D721Med (cell line): ENCODE results near the gene RAPGEF1.

Experiments
- DNase-seq: peaks from one replicate; pipeline ENCODE4 v3.0.0; 2011; ENCODE audit warnings: low spot score; ENCODE audit not compliant: insufficient read length
- FAIRE-seq: peaks from 2 replicates; lab custom pipeline; 2011; peaks lifted over from hg19 to GRCh38; lab: Jason Lieb, UNC
- CTCF ChIP-seq: IDR thresholded peaks from 2 replicates; pipeline ENCODE4 v1.5.1; 2012; ENCODE audit warnings: mild to moderate bottlenecking, control low read depth; ENCODE audit not compliant: insufficient read depth; ENCODE audit errors: missing control alignments

RAPGEF1 gene

GRCh38 chr9:131603199-131603598, 136.7 kb downstream of the RAPGEF1 start:
- no peak for TF ChIP-seq CTCF
- no peak for DNase-seq
- no peak for FAIRE-seq

- no peak for TF ChIP-seq CTCF
- DNase-seq (no peak), FAIRE-seq (no peak)
Measured at GRCh38 chr9:131601683-131602181, 138.1 kb downstream of the RAPGEF1 start.

- no peak for TF ChIP-seq CTCF
- FAIRE-seq (no peak), DNase-seq (no peak)
Measured at GRCh38 chr9:131598121-131598520, 141.8 kb downstream of the RAPGEF1 start.

- DNase-seq: no peak
- FAIRE-seq: no peak
- TF ChIP-seq CTCF: no peak
Measured at GRCh38 chr9:131597246-131597645, 142.6 kb downstream of the RAPGEF1 start.

- no peak for DNase-seq
- no peak for TF ChIP-seq CTCF
- no peak for FAIRE-seq
Measured at GRCh38 chr9:131596430-131596743, 143.5 kb downstream of the RAPGEF1 start.

GRCh38 chr9:131595696-131596429, 144.0 kb downstream of the RAPGEF1 start:
- no peak for DNase-seq
- TF ChIP-seq CTCF: no peak
- no peak for FAIRE-seq

- no peak for DNase-seq
- FAIRE-seq: no peak
- TF ChIP-seq CTCF: no peak
Measured at GRCh38 chr9:131594906-131595665, 144.8 kb downstream of the RAPGEF1 start.
